SK-N-SH (cell line): ENCODE results near the gene NRG4. TPM values are rescaled to one million over a fixed set of nuclear protein-coding genes. Genes with fewer than 3 reads are reported as not detected.

Experiments used
- CTCF ChIA-PET: fragments of 300-600, 350-600 bp; formaldehyde crosslinking; extraction: SDS; loops from one replicate; lab custom pipeline; 2021; lab: Yijun Ruan, JAX
- POLR2A ChIA-PET: fragments of 350-600 bp; sonication (Branson Sonifier 250); formaldehyde crosslinking; extraction: SDS; loops from one replicate; lab custom pipeline; 2020; ENCODE audit warnings: antibody characterized with exemption, inconsistent platforms; lab: Yijun Ruan, JAX
- DNase-seq: peaks from one replicate; pipeline ENCODE4 v3.0.0; 2012
- H2AFZ ChIP-seq: fragments of 200-600 bp; sonication (generic); 2 replicates; pipeline ENCODE4 v1.8.1; 2016; ENCODE audit warnings: antibody characterized with exemption, mild to moderate bottlenecking, low read depth
- H3F3A ChIP-seq: fragments of 200-600 bp; sonication (generic); replicated peaks from 2 replicates; pipeline ENCODE3; 2016; ENCODE audit warnings: antibody characterized with exemption, mild to moderate bottlenecking; ENCODE audit not compliant: insufficient read depth
- H3K27ac ChIP-seq, 2 experiments: fragments of 200-500 bp in 1 of 2; fragments of 200-600 bp in 1 of 2; sonication (Bioruptor generic) in 1 of 2; sonication (generic), shearing (Covaris generic) in 1 of 2; 2 replicates each; pipeline versions ENCODE4 v1.5.1 to v1.6.1; 2014 to 2016; ENCODE audit warnings: low read depth in 2 of 2, inconsistent platforms in 1 of 2, low read length in 1 of 2, mild to moderate bottlenecking in 1 of 2, mixed read lengths in 1 of 2
- H3K27me3 ChIP-seq: fragments of 200-600 bp; sonication (generic), shearing (Covaris generic); 2 replicates; pipeline ENCODE4 v1.6.1; 2016; ENCODE audit warnings: mixed run types; ENCODE audit not compliant: insufficient read depth
- H3K36me3 ChIP-seq, 2 experiments: fragments of 200-500 bp in 1 of 2; fragments of 200-600 bp in 1 of 2; sonication (Bioruptor generic) in 1 of 2; sonication (generic) in 1 of 2; replicated peaks in 1 of 2; 2 replicates each; pipeline versions ENCODE3 to v1.5.1; 2014 to 2016; ENCODE audit warnings: low read length in 1 of 2, mild to moderate bottlenecking in 1 of 2; ENCODE audit not compliant: insufficient read depth in 2 of 2, control insufficient read depth in 1 of 2
- H3K4me1 ChIP-seq, 2 experiments: fragments of 200-500 bp in 1 of 2; fragments of 200-600 bp in 1 of 2; sonication (Bioruptor generic) in 1 of 2; sonication (generic), shearing (Covaris generic) in 1 of 2; 2 replicates each; pipeline versions ENCODE4 v1.5.1 to v1.6.1; 2014 to 2016; ENCODE audit warnings: low read depth in 1 of 2, low read length in 1 of 2, mixed run types in 1 of 2; ENCODE audit not compliant: insufficient read depth in 2 of 2, control insufficient read depth in 1 of 2
- H3K4me2 ChIP-seq: fragments of 200-600 bp; sonication (generic), shearing (Covaris generic); 2 replicates; pipeline ENCODE4 v1.6.1; 2017; ENCODE audit warnings: mixed run types
- H3K4me3 ChIP-seq, 2 experiments: fragments of 200-500 bp in 1 of 2; fragments of 200-600 bp in 1 of 2; sonication (Bioruptor generic) in 1 of 2; sonication (generic), shearing (Covaris generic) in 1 of 2; 2 replicates each; pipeline versions ENCODE4 v1.5.1 to v1.8.1; 2014 to 2016; ENCODE audit warnings: low read depth in 2 of 2, inconsistent platforms in 1 of 2, low read length in 1 of 2, mild to moderate bottlenecking in 1 of 2, mixed read lengths in 1 of 2, moderate library complexity in 1 of 2
- H3K79me2 ChIP-seq: fragments of 200-600 bp; sonication (generic); 2 replicates; pipeline ENCODE4 v1.8.1; 2017; ENCODE audit warnings: mild to moderate bottlenecking; ENCODE audit not compliant: insufficient read depth
- H3K9ac ChIP-seq: fragments of 200-600 bp; sonication (generic); 2 replicates; pipeline ENCODE4 v1.6.1; 2017; ENCODE audit warnings: mixed run types
- H3K9me2 ChIP-seq: fragments of 200-600 bp; sonication (generic); 2 replicates; pipeline ENCODE4 v1.6.1; 2017; ENCODE audit warnings: mixed run types
- H3K9me3 ChIP-seq: fragments of 200-600 bp; sonication (generic); 2 replicates; pipeline ENCODE4 v1.6.1; 2017; ENCODE audit warnings: mixed run types, mild to moderate bottlenecking, moderate library complexity
- H4K20me1 ChIP-seq: fragments of 200-600 bp; sonication (generic); 2 replicates; pipeline ENCODE4 v1.6.1; 2017; ENCODE audit warnings: mild to moderate bottlenecking, mixed run types; ENCODE audit not compliant: insufficient read depth
- EZH2phosphoT487 ChIP-seq: fragments of 200-600 bp; sonication (generic); IDR thresholded peaks from 2 replicates; pipeline ENCODE4 v1.6.1; 2017; ENCODE audit warnings: low read depth, mixed run types, mild to moderate bottlenecking, antibody characterized with exemption, moderate library complexity, borderline replicate concordance
- FOSL2 ChIP-seq: IDR thresholded peaks from 2 replicates; pipeline ENCODE4 v1.4.0; 2012; ENCODE audit warnings: low read depth, mild to moderate bottlenecking, moderate library complexity, borderline replicate concordance
- FOXM1 ChIP-seq: IDR thresholded peaks from 2 replicates; pipeline ENCODE4 v1.4.0; 2012; ENCODE audit warnings: low read depth, mild to moderate bottlenecking
- GABPA ChIP-seq: IDR thresholded peaks from 2 replicates; pipeline ENCODE4 v1.4.0; 2012; ENCODE audit warnings: low read depth, mild to moderate bottlenecking
- GATA2 ChIP-seq: sonication (generic); formaldehyde crosslinking; IDR thresholded peaks from 2 replicates; pipeline ENCODE4 v1.5.0; 2020; ENCODE audit warnings: mild to moderate bottlenecking, missing genetic modification reagents
- IRF3 ChIP-seq: fragments of 150-350 bp; IDR thresholded peaks from 2 replicates; pipeline ENCODE4 v1.6.1; 2016; ENCODE audit warnings: mild to moderate bottlenecking, low read depth, low read length
- MXI1 ChIP-seq: IDR thresholded peaks from 2 replicates; pipeline ENCODE4 v1.6.1; 2012; ENCODE audit warnings: mild to moderate bottlenecking, low read depth, low read length, improper control_type of control experiment
- NFIC ChIP-seq: IDR thresholded peaks from 2 replicates; pipeline ENCODE4 v1.4.0; 2012; ENCODE audit warnings: borderline replicate concordance
- RCOR1 ChIP-seq: fragments of 150-350 bp; IDR thresholded peaks from 2 replicates; pipeline ENCODE4 v1.6.1; 2017; ENCODE audit warnings: antibody characterized with exemption, low read length
- TEAD4 ChIP-seq: IDR thresholded peaks from 2 replicates; pipeline ENCODE4 v1.4.0; 2012; ENCODE audit warnings: mild to moderate bottlenecking, borderline replicate concordance; ENCODE audit not compliant: insufficient read depth
- YY1 ChIP-seq: IDR thresholded peaks from 2 replicates; pipeline ENCODE4 v1.4.0; 2012; ENCODE audit warnings: low read depth, mild to moderate bottlenecking
- WGBS: methylation state at CpG from one replicate; pipeline ENCODE4 v1.1.6; 2017; ENCODE audit warnings: low lambda C conversion rate; 5-methylcytosine and 5-hydroxymethylcytosine counted together
- polyA plus RNA-seq, 3 experiments: library from polyadenylated mRNA; depleted of rRNA; stranded (reverse); fragments of >200 nt; gene quantifications; 2 replicates each; pipeline ENCODE4 v1.2.3, GENCODE V29; 2012
- TF ChIP-seq, protein P1 (sequence below): IDR thresholded peaks from 2 replicates; pipeline ENCODE4; 2012
- TF ChIP-seq, protein P2 (sequence below): IDR thresholded peaks from 2 replicates; pipeline ENCODE4 v1.4.0; 2012; ENCODE audit warnings: low read depth, borderline replicate concordance
- TF ChIP-seq, protein P3 (sequence below): IDR thresholded peaks from 2 replicates; pipeline ENCODE4 v1.4.0; 2012; ENCODE audit warnings: low read depth
- TF ChIP-seq, protein P4 (sequence below): IDR thresholded peaks from 2 replicates; pipeline ENCODE4 v1.6.1; 2012; ENCODE audit warnings: mild to moderate bottlenecking, low read depth, low read length, moderate library complexity

The NRG4 gene
- polyA plus RNA-seq, 1 of the 3 experiments (the other 2 are of a cell fraction) = not detected

- TF ChIP-seq EZH2phosphoT487 = no peak
- TF ChIP-seq, protein P1, sequence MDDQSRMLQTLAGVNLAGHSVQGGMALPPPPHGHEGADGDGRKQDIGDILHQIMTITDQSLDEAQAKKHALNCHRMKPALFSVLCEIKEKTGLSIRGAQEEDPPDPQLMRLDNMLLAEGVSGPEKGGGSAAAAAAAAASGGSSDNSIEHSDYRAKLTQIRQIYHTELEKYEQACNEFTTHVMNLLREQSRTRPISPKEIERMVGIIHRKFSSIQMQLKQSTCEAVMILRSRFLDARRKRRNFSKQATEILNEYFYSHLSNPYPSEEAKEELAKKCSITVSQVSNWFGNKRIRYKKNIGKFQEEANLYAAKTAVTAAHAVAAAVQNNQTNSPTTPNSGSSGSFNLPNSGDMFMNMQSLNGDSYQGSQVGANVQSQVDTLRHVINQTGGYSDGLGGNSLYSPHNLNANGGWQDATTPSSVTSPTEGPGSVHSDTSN = no peak
Observed at GRCh38 chr15:75948761-75949296, 63.4 kb downstream of the NRG4 start (continued).

DNA sequence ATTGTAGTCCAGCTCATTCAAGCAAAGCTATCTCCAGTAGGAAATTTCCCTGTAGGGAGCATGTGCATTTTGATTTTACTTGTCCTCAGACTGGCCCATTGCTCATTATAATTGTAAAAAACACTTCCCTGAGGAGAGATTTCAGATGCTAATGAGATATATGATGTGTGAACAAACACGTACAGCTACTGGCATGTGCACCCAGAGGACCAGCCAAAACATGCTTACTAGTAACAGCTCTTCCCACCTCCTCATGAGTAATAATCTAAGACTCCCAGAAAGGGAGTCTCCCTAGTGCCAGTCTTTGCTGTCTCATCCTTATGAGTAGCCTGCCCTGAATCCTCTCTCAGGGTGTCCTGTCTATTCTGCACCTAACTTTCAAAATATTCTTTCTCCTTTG lies 65.1 kb downstream of the NRG4 start:
- H3K9ac ChIP-seq = no peak overlapping the region
- 55% methylated on average over 1 of the region's 1 CpG for WGBS
- no peak overlapping the region for H3K27ac ChIP-seq
- H3K4me1 ChIP-seq = no peaks in the 10 kb centered on the region
- ChIA-PET CTCF (interaction anchor here (0.8 kb wide), 1 partner anchor 17 kb away, joined by 3 read pairs; no protein-coding TSS in a partner anchor), POLR2A (no interaction called here)
- H3K4me3 ChIP-seq = no peak overlapping the region
- no peak for DNase-seq
- H3K4me2 ChIP-seq = no peak overlapping the region
- no peaks in the 10 kb centered on the region for H3K9me2 ChIP-seq
- H4K20me1 ChIP-seq = no peaks in the 10 kb centered on the region
- H3K36me3 ChIP-seq = no peaks in the 10 kb centered on the region
- H2AFZ ChIP-seq = no peak overlapping the region
- no peak for TF ChIP-seq YY1
- TF ChIP-seq FOXM1 = no peak
- TF ChIP-seq GABPA = no peak
- TF ChIP-seq, protein P2, sequence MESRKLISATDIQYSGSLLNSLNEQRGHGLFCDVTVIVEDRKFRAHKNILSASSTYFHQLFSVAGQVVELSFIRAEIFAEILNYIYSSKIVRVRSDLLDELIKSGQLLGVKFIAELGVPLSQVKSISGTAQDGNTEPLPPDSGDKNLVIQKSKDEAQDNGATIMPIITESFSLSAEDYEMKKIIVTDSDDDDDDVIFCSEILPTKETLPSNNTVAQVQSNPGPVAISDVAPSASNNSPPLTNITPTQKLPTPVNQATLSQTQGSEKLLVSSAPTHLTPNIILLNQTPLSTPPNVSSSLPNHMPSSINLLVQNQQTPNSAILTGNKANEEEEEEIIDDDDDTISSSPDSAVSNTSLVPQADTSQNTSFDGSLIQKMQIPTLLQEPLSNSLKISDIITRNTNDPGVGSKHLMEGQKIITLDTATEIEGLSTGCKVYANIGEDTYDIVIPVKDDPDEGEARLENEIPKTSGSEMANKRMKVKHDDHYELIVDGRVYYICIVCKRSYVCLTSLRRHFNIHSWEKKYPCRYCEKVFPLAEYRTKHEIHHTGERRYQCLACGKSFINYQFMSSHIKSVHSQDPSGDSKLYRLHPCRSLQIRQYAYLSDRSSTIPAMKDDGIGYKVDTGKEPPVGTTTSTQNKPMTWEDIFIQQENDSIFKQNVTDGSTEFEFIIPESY = no peak
- TF ChIP-seq FOSL2 = no peak
- TF ChIP-seq, protein P3, sequence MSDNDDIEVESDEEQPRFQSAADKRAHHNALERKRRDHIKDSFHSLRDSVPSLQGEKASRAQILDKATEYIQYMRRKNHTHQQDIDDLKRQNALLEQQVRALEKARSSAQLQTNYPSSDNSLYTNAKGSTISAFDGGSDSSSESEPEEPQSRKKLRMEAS = no peak
- no peak for TF ChIP-seq RCOR1
- TF ChIP-seq NFIC = no peak
- TF ChIP-seq GATA2 = no peak
- TF ChIP-seq TEAD4 = no peak
- TF ChIP-seq MXI1 = no peak
- TF ChIP-seq, protein P4, sequence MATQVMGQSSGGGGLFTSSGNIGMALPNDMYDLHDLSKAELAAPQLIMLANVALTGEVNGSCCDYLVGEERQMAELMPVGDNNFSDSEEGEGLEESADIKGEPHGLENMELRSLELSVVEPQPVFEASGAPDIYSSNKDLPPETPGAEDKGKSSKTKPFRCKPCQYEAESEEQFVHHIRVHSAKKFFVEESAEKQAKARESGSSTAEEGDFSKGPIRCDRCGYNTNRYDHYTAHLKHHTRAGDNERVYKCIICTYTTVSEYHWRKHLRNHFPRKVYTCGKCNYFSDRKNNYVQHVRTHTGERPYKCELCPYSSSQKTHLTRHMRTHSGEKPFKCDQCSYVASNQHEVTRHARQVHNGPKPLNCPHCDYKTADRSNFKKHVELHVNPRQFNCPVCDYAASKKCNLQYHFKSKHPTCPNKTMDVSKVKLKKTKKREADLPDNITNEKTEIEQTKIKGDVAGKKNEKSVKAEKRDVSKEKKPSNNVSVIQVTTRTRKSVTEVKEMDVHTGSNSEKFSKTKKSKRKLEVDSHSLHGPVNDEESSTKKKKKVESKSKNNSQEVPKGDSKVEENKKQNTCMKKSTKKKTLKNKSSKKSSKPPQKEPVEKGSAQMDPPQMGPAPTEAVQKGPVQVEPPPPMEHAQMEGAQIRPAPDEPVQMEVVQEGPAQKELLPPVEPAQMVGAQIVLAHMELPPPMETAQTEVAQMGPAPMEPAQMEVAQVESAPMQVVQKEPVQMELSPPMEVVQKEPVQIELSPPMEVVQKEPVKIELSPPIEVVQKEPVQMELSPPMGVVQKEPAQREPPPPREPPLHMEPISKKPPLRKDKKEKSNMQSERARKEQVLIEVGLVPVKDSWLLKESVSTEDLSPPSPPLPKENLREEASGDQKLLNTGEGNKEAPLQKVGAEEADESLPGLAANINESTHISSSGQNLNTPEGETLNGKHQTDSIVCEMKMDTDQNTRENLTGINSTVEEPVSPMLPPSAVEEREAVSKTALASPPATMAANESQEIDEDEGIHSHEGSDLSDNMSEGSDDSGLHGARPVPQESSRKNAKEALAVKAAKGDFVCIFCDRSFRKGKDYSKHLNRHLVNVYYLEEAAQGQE = no peak
- TF ChIP-seq IRF3 = no peak
- no peaks in the 10 kb centered on the region for H3K9me3 ChIP-seq
- H3K79me2 ChIP-seq = no peaks in the 10 kb centered on the region
- no peaks in the 10 kb centered on the region for H3K27me3 ChIP-seq
- H3F3A ChIP-seq = peaks cover 8% of the 10 kb centered on the region
